HepG2 (cell line): ENCODE results near the gene LRBA. TPM values are rescaled to one million over a fixed set of nuclear protein-coding genes. Genes with fewer than 3 reads are reported as not detected.
A peak's percentile ranks its signal among the peaks of the same experiment; 100 is the strongest.

Experiments used
- ATAC-seq: fragments of 200-7000 bp; cut with Tn5 transposase; 3 replicates; pipeline ENCODE4 v1.9.1; 2020; ENCODE audit warnings: mild to moderate bottlenecking, moderate library complexity
- BruUV-seq: library from RNA; stranded (reverse); fragments of 400-500 nt; replicated peaks from 2 replicates; lab custom pipeline; 2021; lab: Mats Ljungman, UMichigan
- CTCF ChIA-PET: fragments of 300-600 bp; formaldehyde crosslinking; extraction: SDS; loops from one replicate; lab custom pipeline; 2021; ENCODE audit warnings: low total read pairs, inconsistent platforms, low intra/inter-chr PET ratio; lab: Yijun Ruan, JAX
- POLR2A ChIA-PET: fragments of 350-600 bp; sonication (Branson Sonifier 250); formaldehyde crosslinking; loops from one replicate; lab custom pipeline; 2020; ENCODE audit warnings: antibody characterized with exemption, inconsistent platforms; lab: Yijun Ruan, JAX
- DNase-seq: peaks from one replicate; pipeline ENCODE4 v3.0.0-alpha.2; 2015; ENCODE audit warnings: low spot score
- FAIRE-seq: peaks from 3 replicates; lab custom pipeline; 2011; peaks lifted over from hg19 to GRCh38; lab: Jason Lieb, UNC
- H2AFZ ChIP-seq: one replicate; pipeline ENCODE4 v1.6.1; 2011; ENCODE audit warnings: low read length, inconsistent platforms
- H3K27ac ChIP-seq: fragments of 300-600 bp; 3 replicates; pipeline ENCODE4 v1.8.0; 2011; ENCODE audit warnings: mixed run types, mild to moderate bottlenecking, mixed read lengths, low read length, inconsistent platforms; ENCODE audit not compliant: insufficient read depth; ENCODE audit errors: extremely low read length
- H3K27me3 ChIP-seq, 2 experiments: fragments of 200-600 bp in 1 of 2; 2 replicates in 1 of 2; 3 replicates in 1 of 2; pipeline versions ENCODE4 v1.6.0 to v1.8.0; 2011; ENCODE audit warnings: low read length in 2 of 2, mild to moderate bottlenecking in 2 of 2, moderate library complexity in 2 of 2, inconsistent platforms in 1 of 2; ENCODE audit not compliant: insufficient read depth in 2 of 2, control insufficient read depth in 1 of 2
- H3K36me3 ChIP-seq, 2 experiments: fragments of 200-600 bp in 1 of 2; replicated peaks in 1 of 2; 2 replicates in 1 of 2; 3 replicates in 1 of 2; pipeline versions ENCODE4 v1.5.1 to v1.8.0; 2011; ENCODE audit warnings: low read length in 2 of 2, inconsistent platforms in 1 of 2; ENCODE audit not compliant: insufficient read depth in 2 of 2, control insufficient read depth in 1 of 2
- H3K4me1 ChIP-seq: 2 replicates; pipeline ENCODE4 v1.5.1; 2012; ENCODE audit warnings: low read length, inconsistent platforms; ENCODE audit not compliant: insufficient read depth
- H3K4me2 ChIP-seq: 2 replicates; pipeline ENCODE4 v1.6.0; 2011; ENCODE audit warnings: low read depth, low read length, inconsistent platforms
- H3K4me3 ChIP-seq, 3 experiments: fragments of 200-600 bp in 1 of 3; sonication (generic), shearing (Covaris generic) in 1 of 3; replicated peaks in 1 of 3; 2 replicates each; pipeline ENCODE4 v1.5.1; 2011 to 2016; ENCODE audit warnings: low read length in 3 of 3, inconsistent platforms in 2 of 3, low read depth in 2 of 3, mild to moderate bottlenecking in 2 of 3, control low read depth in 1 of 3, mixed read lengths in 1 of 3; ENCODE audit not compliant: insufficient read depth in 1 of 3
- H3K79me2 ChIP-seq: one replicate; pipeline ENCODE4 v1.6.1; 2011; ENCODE audit warnings: low read length, inconsistent platforms; ENCODE audit not compliant: insufficient read depth
- H3K9ac ChIP-seq: 2 replicates; pipeline ENCODE4 v1.6.0; 2011; ENCODE audit warnings: mild to moderate bottlenecking, low read depth, low read length, inconsistent platforms; ENCODE audit not compliant: insufficient read depth
- H3K9me3 ChIP-seq: 2 replicates; pipeline ENCODE4 v1.5.1; 2012; ENCODE audit warnings: mild to moderate bottlenecking, low read length
- H4K20me1 ChIP-seq: 2 replicates; pipeline ENCODE4 v1.6.0; 2011; ENCODE audit warnings: inconsistent platforms, mild to moderate bottlenecking, low read length, moderate library complexity; ENCODE audit not compliant: insufficient read depth
- BCL6 ChIP-seq: IDR thresholded peaks from 2 replicates; pipeline ENCODE4 v1.6.1; 2016; ENCODE audit warnings: missing genetic modification reagents, missing compliant biosample characterization
- CENPX ChIP-seq: sonication (generic); formaldehyde crosslinking; IDR thresholded peaks from 2 replicates; pipeline ENCODE4 v1.9.0; 2021; ENCODE audit warnings: mild to moderate bottlenecking, missing genetic modification reagents, moderate library complexity
- CREB1 ChIP-seq, 2 experiments: fragments of 450-650 bp in 1 of 2; IDR thresholded peaks; 2 replicates each; pipeline ENCODE4 v1.6.1; 2016 to 2017; ENCODE audit warnings: control low read depth in 1 of 2, mild to moderate bottlenecking in 1 of 2, missing compliant biosample characterization in 1 of 2, missing genetic modification characterization in 1 of 2
- KDM1A ChIP-seq: IDR thresholded peaks from 2 replicates; pipeline ENCODE4 v1.6.1; 2016; ENCODE audit warnings: missing compliant biosample characterization
- PITX1 ChIP-seq: sonication (generic); formaldehyde crosslinking; IDR thresholded peaks from 2 replicates; pipeline ENCODE4 v1.5.1; 2020; ENCODE audit warnings: mild to moderate bottlenecking, missing genetic modification reagents
- RAD51 ChIP-seq: fragments of 450-650 bp; IDR thresholded peaks from 2 replicates; pipeline ENCODE4 v1.6.1; 2016; ENCODE audit warnings: borderline replicate concordance
- ZBTB20 ChIP-seq: sonication (generic); formaldehyde crosslinking; IDR thresholded peaks from 2 replicates; pipeline ENCODE4 v1.8.1; 2023; ENCODE audit warnings: missing genetic modification reagents, low read depth, mild to moderate bottlenecking, borderline replicate concordance
- ZNF124 ChIP-seq: sonication (generic); formaldehyde crosslinking; IDR thresholded peaks from 2 replicates; pipeline ENCODE4 v1.4.0; 2020; ENCODE audit warnings: missing genetic modification reagents
- ZNF326 ChIP-seq: sonication (generic); formaldehyde crosslinking; IDR thresholded peaks from 2 replicates; pipeline ENCODE4 v1.4.0; 2020; ENCODE audit warnings: missing genetic modification reagents, borderline replicate concordance
- ZNF567 ChIP-seq: sonication (generic); formaldehyde crosslinking; IDR thresholded peaks from 2 replicates; pipeline ENCODE4 v1.8.1; 2023; ENCODE audit warnings: mild to moderate bottlenecking, missing genetic modification reagents, borderline replicate concordance
- ZNF598 ChIP-seq: sonication (generic); formaldehyde crosslinking; IDR thresholded peaks from 2 replicates; pipeline ENCODE4 v1.5.1; 2020; ENCODE audit warnings: mild to moderate bottlenecking, missing genetic modification reagents, borderline replicate concordance
- ZNF850 ChIP-seq: sonication (generic); formaldehyde crosslinking; conservative IDR thresholded peaks from 2 replicates; pipeline ENCODE4 v1.9.0; 2021; ENCODE audit warnings: mild to moderate bottlenecking, missing genetic modification reagents
- WGBS: methylation state at CpG from one replicate; pipeline ENCODE4 v1.1.6; 2017; ENCODE audit warnings: low lambda C conversion rate; 5-methylcytosine and 5-hydroxymethylcytosine counted together
- in situ Hi-C: cut with HindIII; loops from 2 replicates; pipeline ENCODE4 v1.10.0; 2017; ENCODE audit warnings: low pct_unique_long_range_greater_than_20kb; ENCODE audit not compliant: extremely low pct_ligation_motif_present
- intact Hi-C: fragments of 100-400 bp; cut with micrococcal nuclease; formaldehyde crosslinking; loops from one replicate; pipeline ENCODE4 v1.10.0; 2022; ENCODE audit not compliant: unreplicated experiment
- polyA plus RNA-seq, 8 experiments: library from polyadenylated mRNA; depleted of rRNA in 3 of 8; stranded (reverse) in 7 of 8; unstranded in 1 of 8; fragments of >200 nt; fragmentation: Illumina TruSeq in 4 of 8; extraction: Trizol in 4 of 8; gene quantifications; 2 replicates each; pipeline versions ENCODE4 v1.2.1 to v1.2.3, GENCODE V29; 2011 to 2016; ENCODE audit warnings: low read depth in 4 of 8, missing spikeins in 1 of 8, mixed read lengths in 1 of 8; ENCODE audit not compliant: insufficient read depth in 1 of 8
- total RNA-seq, 5 experiments: library from RNA; depleted of rRNA; stranded (reverse); fragments of >200 nt; fragmentation: Illumina TruSeq; extraction: Trizol; gene quantifications; 2 replicates each; pipeline ENCODE4 v1.2.3, GENCODE V29; 2016; ENCODE audit warnings: low read depth in 1 of 5
- TF ChIP-seq, protein P1 (sequence below): sonication (generic); formaldehyde crosslinking; IDR thresholded peaks from 2 replicates; pipeline ENCODE4 v1.5.0; 2020; ENCODE audit warnings: mild to moderate bottlenecking, missing genetic modification reagents
- TF ChIP-seq, protein P2 (sequence below): sonication (generic); formaldehyde crosslinking; IDR thresholded peaks from 2 replicates; pipeline ENCODE4 v1.5.0; 2020; ENCODE audit warnings: missing genetic modification reagents
- TF ChIP-seq, protein P3 (sequence below): sonication (generic); formaldehyde crosslinking; IDR thresholded peaks from 2 replicates; pipeline ENCODE4 v1.9.0; 2021; ENCODE audit warnings: missing genetic modification reagents, mild to moderate bottlenecking, borderline replicate concordance
- TF ChIP-seq, protein P4 (sequence below): sonication (generic); formaldehyde crosslinking; IDR thresholded peaks from 2 replicates; pipeline ENCODE4 v1.4.0; 2020; ENCODE audit warnings: missing genetic modification reagents

Gene LRBA
- total and polyA plus RNA-seq, 2 of the 13 experiments (the other 11 are each of a cell fraction or from before 2014, with no cell fraction given), result 21.0 to 37.2 TPM

DNA sequence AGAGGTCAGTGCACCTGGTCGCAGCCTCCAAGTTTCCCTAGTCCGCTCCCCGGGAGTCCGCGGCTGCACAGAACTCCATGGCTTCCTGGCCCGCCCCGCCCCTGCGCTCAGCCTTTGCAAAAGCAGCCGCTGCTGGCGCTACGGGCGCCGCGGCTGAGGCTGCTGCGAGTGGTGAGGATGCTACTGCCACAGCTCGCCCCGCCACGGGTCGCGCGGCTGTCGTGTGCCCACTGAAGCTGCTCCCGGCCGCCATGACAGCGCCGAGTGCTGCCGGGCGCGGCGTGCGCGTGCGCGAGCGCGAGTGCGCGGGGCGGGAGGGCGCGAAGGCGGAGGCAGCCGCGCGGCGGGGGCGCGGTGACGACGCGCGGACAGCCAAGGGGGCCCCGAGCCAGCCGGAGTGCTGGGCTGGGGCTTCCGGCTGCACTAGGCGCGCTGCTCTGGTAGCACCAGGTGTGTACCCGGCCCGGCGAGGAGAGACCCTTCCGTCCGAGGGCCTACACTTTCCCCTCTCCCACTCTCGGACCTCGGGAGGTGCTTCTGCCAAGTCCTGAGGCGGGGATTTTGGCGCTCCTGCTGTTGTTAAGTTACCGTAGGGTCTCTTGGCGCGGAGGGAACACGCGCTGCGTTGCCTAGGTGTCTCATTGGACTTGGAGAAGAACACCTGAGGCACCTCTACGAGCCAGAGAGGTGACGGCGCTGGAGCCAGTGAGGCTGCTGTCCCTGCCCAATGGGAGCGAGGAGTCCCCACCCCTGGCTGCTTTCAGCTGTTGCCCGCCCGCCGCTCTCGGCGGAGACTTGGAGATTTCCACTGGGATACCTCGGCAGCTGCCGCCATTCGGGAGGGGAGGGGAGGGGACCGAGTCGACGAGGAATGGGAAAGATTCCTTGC is 619 bp upstream of the LRBA start:
- 0% methylated on average over 4 of the region's 87 CpGs for WGBS
- Histone ChIP-seq H3K4me3 (peak overlapping the region; percentile 81 to 99 (median 97)), H2AFZ (no peak overlapping the region), H4K20me1 (peaks cover 12% of the 10 kb centered on the region), H3K36me3 (no peaks in the 10 kb centered on the region), H3K4me2 (peak overlapping the region; percentile 86), H3K9ac (peak overlapping the region; percentile 94), H3K27me3 (peaks cover 0 to 1% of the 10 kb centered on the region in 2 experiments; a peak in 2 of 5 replicates), H3K9me3 (no peaks in the 10 kb centered on the region), H3K4me1 (peaks cover 26% of the 10 kb centered on the region), H3K79me2 (peaks cover 33% of the 10 kb centered on the region), H3K27ac (peak overlapping the region; percentile 99)
- FAIRE-seq (peak; percentile 23), ATAC-seq (peak; percentile 86), DNase-seq (peak; percentile 64)
- CTCF ChIA-PET, result no interaction called here
- in situ Hi-C loops (loop anchor here (5.0 kb wide), 1 partner anchor 82 kb away; the partner anchor contains the start of gene RPS3A), intact Hi-C loops (loop anchor here (1.0 to 2.0 kb wide), 2 partner anchors 43 to 84 kb away; partner anchors contain the start of gene RPS3A)
- no TSS peak for BruUV-seq
- POLR2A ChIA-PET, result interaction anchor here (1.0 to 2.2 kb wide), 5 partner anchors 13 to 310 kb away, joined by 3 to 6 read pairs (median 4); partner anchors contain the start of gene SH3D19
- TF ChIP-seq ZNF850 (CRISPR knock-in tag), result no peak
- TF ChIP-seq BCL6 (CRISPR knock-in tag), result 0 out of 2 replicates have a peak, but pooled peaks have one; percentile 11
- no peak; the same call in 1 of the 2 replicates for TF ChIP-seq ZNF124
- TF ChIP-seq, protein P1, sequence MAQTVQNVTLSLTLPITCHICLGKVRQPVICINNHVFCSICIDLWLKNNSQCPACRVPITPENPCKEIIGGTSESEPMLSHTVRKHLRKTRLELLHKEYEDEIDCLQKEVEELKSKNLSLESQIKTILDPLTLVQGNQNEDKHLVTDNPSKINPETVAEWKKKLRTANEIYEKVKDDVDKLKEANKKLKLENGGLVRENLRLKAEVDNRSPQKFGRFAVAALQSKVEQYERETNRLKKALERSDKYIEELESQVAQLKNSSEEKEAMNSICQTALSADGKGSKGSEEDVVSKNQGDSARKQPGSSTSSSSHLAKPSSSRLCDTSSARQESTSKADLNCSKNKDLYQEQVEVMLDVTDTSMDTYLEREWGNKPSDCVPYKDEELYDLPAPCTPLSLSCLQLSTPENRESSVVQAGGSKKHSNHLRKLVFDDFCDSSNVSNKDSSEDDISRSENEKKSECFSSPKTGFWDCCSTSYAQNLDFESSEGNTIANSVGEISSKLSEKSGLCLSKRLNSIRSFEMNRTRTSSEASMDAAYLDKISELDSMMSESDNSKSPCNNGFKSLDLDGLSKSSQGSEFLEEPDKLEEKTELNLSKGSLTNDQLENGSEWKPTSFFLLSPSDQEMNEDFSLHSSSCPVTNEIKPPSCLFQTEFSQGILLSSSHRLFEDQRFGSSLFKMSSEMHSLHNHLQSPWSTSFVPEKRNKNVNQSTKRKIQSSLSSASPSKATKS (CRISPR knock-in tag), result no peak
- TF ChIP-seq, protein P2, sequence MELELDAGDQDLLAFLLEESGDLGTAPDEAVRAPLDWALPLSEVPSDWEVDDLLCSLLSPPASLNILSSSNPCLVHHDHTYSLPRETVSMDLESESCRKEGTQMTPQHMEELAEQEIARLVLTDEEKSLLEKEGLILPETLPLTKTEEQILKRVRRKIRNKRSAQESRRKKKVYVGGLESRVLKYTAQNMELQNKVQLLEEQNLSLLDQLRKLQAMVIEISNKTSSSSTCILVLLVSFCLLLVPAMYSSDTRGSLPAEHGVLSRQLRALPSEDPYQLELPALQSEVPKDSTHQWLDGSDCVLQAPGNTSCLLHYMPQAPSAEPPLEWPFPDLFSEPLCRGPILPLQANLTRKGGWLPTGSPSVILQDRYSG, result no peak
- no peak for TF ChIP-seq ZNF326
- peak; percentile 30; the same call in 1 of the 2 replicates for TF ChIP-seq ZNF598
- TF ChIP-seq PITX1, result no peak
- peak; percentile 97; the same call in 1 of the 2 replicates for TF ChIP-seq ZNF567 (CRISPR knock-in tag)
- TF ChIP-seq, protein P3, sequence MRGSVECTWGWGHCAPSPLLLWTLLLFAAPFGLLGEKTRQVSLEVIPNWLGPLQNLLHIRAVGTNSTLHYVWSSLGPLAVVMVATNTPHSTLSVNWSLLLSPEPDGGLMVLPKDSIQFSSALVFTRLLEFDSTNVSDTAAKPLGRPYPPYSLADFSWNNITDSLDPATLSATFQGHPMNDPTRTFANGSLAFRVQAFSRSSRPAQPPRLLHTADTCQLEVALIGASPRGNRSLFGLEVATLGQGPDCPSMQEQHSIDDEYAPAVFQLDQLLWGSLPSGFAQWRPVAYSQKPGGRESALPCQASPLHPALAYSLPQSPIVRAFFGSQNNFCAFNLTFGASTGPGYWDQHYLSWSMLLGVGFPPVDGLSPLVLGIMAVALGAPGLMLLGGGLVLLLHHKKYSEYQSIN, result no peak
- no peak for TF ChIP-seq ZBTB20
- TF ChIP-seq CREB1 (IDR thresholded peaks at IDR 0.05), result peak; percentile 25; the same call in 1 of the 2 replicates
- peak; percentile 45; the same call in 1 of the 2 replicates for TF ChIP-seq CREB1 (CRISPR knock-in tag; IDR thresholded peaks at IDR 0.05)
- TF ChIP-seq, protein P4, sequence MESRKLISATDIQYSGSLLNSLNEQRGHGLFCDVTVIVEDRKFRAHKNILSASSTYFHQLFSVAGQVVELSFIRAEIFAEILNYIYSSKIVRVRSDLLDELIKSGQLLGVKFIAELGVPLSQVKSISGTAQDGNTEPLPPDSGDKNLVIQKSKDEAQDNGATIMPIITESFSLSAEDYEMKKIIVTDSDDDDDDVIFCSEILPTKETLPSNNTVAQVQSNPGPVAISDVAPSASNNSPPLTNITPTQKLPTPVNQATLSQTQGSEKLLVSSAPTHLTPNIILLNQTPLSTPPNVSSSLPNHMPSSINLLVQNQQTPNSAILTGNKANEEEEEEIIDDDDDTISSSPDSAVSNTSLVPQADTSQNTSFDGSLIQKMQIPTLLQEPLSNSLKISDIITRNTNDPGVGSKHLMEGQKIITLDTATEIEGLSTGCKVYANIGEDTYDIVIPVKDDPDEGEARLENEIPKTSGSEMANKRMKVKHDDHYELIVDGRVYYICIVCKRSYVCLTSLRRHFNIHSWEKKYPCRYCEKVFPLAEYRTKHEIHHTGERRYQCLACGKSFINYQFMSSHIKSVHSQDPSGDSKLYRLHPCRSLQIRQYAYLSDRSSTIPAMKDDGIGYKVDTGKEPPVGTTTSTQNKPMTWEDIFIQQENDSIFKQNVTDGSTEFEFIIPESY (CRISPR knock-in tag), result no peak; the same call in 1 of the 2 replicates
- TF ChIP-seq CENPX, result no peak
- no peak for TF ChIP-seq RAD51
- no peak for TF ChIP-seq KDM1A (CRISPR knock-in tag)
